K562 (cell line): Measurements from ENCODE around the gene AK4. TPM values are rescaled to one million over a fixed set of nuclear protein-coding genes. Genes with fewer than 3 reads are reported as not detected.

Experiments used
- ATAC-seq: fragments of 200-7000 bp; cut with Tn5 transposase; 3 replicates; pipeline ENCODE4 v1.9.1; 2020; ENCODE audit warnings: moderate library complexity
- BruUV-seq: library from RNA; stranded (reverse); fragments of 400-500 nt; replicated peaks from 2 replicates; lab custom pipeline; 2021; lab: Mats Ljungman, UMichigan
- CTCF ChIA-PET: fragments of 300-600 bp; formaldehyde crosslinking; extraction: SDS; loops from one replicate; lab custom pipeline; 2021; ENCODE audit warnings: low intra/inter-chr PET ratio; lab: Yijun Ruan, JAX
- POLR2A ChIA-PET: fragments of 300-600, 350-650 bp; sonication (Branson Sonifier 250); formaldehyde crosslinking; extraction: SDS; loops from one replicate; lab custom pipeline; 2021; ENCODE audit warnings: antibody characterized with exemption, inconsistent platforms; lab: Yijun Ruan, JAX
- DNase-seq, 4 experiments: peaks; one replicate each; pipeline versions ENCODE4 v3.0.0 to v3.0.0-alpha.2; 2011 to 2018; ENCODE audit warnings: low spot score in 3 of 4, mixed read lengths in 3 of 4; ENCODE audit errors: extremely low read depth in 1 of 4
- FAIRE-seq: peaks from 2 replicates; lab custom pipeline; 2011; peaks lifted over from hg19 to GRCh38; lab: Jason Lieb, UNC
- H2AFZ ChIP-seq: 2 replicates; pipeline ENCODE4 v1.6.0; 2011; ENCODE audit warnings: low read depth, low read length, control low read depth, inconsistent platforms
- H3K27ac ChIP-seq: fragments of 200-600 bp; 3 replicates; pipeline ENCODE4 v1.8.0; 2011; ENCODE audit warnings: low read depth, mild to moderate bottlenecking, control low read depth, inconsistent platforms, low read length, moderate library complexity, mixed read lengths; ENCODE audit errors: extremely low read depth
- H3K27me3 ChIP-seq, 2 experiments: fragments of 300-600 bp in 1 of 2; 2 replicates in 1 of 2; 3 replicates in 1 of 2; pipeline versions ENCODE4 v1.6.0 to v1.8.0; 2011; ENCODE audit warnings: inconsistent platforms in 2 of 2, low read length in 2 of 2, mild to moderate bottlenecking in 1 of 2, mixed read lengths in 1 of 2, moderate library complexity in 1 of 2; ENCODE audit not compliant: control insufficient read depth in 2 of 2, insufficient read depth in 2 of 2
- H3K36me3 ChIP-seq: fragments of 300-600 bp; 3 replicates; pipeline ENCODE4 v1.8.0; 2011; ENCODE audit warnings: mild to moderate bottlenecking, low read length, inconsistent platforms; ENCODE audit not compliant: control insufficient read depth, insufficient read depth
- H3K4me1 ChIP-seq, 2 experiments: fragments of 200-600 bp in 1 of 2; replicated peaks in 1 of 2; 2 replicates in 1 of 2; 3 replicates in 1 of 2; pipeline versions ENCODE4 v1.5.1 to v1.8.0; 2011; ENCODE audit warnings: inconsistent platforms in 2 of 2, low read length in 2 of 2, mild to moderate bottlenecking in 1 of 2, mixed read lengths in 1 of 2, moderate library complexity in 1 of 2; ENCODE audit not compliant: control insufficient read depth in 2 of 2, insufficient read depth in 2 of 2
- H3K4me2 ChIP-seq: 2 replicates; pipeline ENCODE4 v1.6.1; 2011; ENCODE audit warnings: low read length, control low read depth, inconsistent platforms, mixed read lengths; ENCODE audit not compliant: insufficient read depth
- H3K4me3 ChIP-seq: fragments of 200-600 bp; sonication (generic), shearing (Covaris generic); 2 replicates; pipeline ENCODE4 v1.5.1; 2016; ENCODE audit warnings: control low read depth, inconsistent platforms
- H3K79me2 ChIP-seq: fragments of 200-600 bp; 3 replicates; pipeline ENCODE4 v1.8.0; 2011; ENCODE audit warnings: low read length, inconsistent platforms; ENCODE audit not compliant: control insufficient read depth, insufficient read depth
- H3K9ac ChIP-seq, 2 experiments: 2 replicates each; pipeline versions ENCODE4 v1.6.0 to v1.6.1; 2011; ENCODE audit warnings: low read depth in 2 of 2, low read length in 2 of 2, control low read depth in 1 of 2, inconsistent platforms in 1 of 2, mild to moderate bottlenecking in 1 of 2, mixed read lengths in 1 of 2; ENCODE audit not compliant: insufficient read depth in 1 of 2
- H3K9me1 ChIP-seq: one replicate; pipeline ENCODE4 v1.6.0; 2011; ENCODE audit warnings: inconsistent platforms, mild to moderate bottlenecking, low read length, moderate library complexity; ENCODE audit not compliant: control insufficient read depth, insufficient read depth
- H3K9me3 ChIP-seq: replicated peaks from 2 replicates; pipeline ENCODE4 v1.5.1; 2011; ENCODE audit warnings: low read depth, low read length, inconsistent platforms; ENCODE audit not compliant: control insufficient read depth, insufficient read depth
- H4K20me1 ChIP-seq: replicated peaks from 2 replicates; pipeline ENCODE4 v1.6.1; 2011; ENCODE audit warnings: low read length, inconsistent platforms, mixed read lengths; ENCODE audit not compliant: control insufficient read depth, insufficient read depth
- MEIS2 ChIP-seq: fragments of 450-650 bp; IDR thresholded peaks from 2 replicates; pipeline ENCODE4 v1.6.1; 2014; ENCODE audit warnings: mild to moderate bottlenecking; ENCODE audit not compliant: partially characterized antibody
- PKNOX1 ChIP-seq: fragments of 450-650 bp; IDR thresholded peaks from 2 replicates; pipeline ENCODE4 v1.6.1; 2016
- ZNF280B ChIP-seq: fragments of 250-450 bp; sonication (Bioruptor Pico); IDR thresholded peaks from 2 replicates; pipeline ENCODE4 v1.5.1; 2021; ENCODE audit warnings: mild to moderate bottlenecking
- ZNF449 ChIP-seq: fragments of 250-450 bp; sonication (Bioruptor Pico); IDR thresholded peaks from 2 replicates; pipeline ENCODE4 v1.8.0; 2022; ENCODE audit warnings: moderate library complexity, mild to moderate bottlenecking, inconsistent platforms
- ZNF518B ChIP-seq: fragments of 250-450 bp; sonication (Bioruptor Pico); IDR thresholded peaks from 2 replicates; pipeline ENCODE4 v1.5.0; 2021; ENCODE audit warnings: mild to moderate bottlenecking, moderate library complexity
- WGBS: fragments of 100-300 bp; shearing (Covaris generic); methylation state at CpG from one replicate; pipeline ENCODE4 v1.1.6; 2016; ENCODE audit warnings: low coverage, mixed read lengths; ENCODE audit not compliant: insufficient coverage; ENCODE audit errors: missing lambda C conversion rate; 5-methylcytosine and 5-hydroxymethylcytosine counted together
- in situ Hi-C: fragments of 300-500 bp; cut with MboI; formaldehyde crosslinking; loops from 4 replicates; pipeline ENCODE4 v1.15.0; 2018; ENCODE audit warnings: inconsistent platforms, mixed read lengths
- intact Hi-C: fragments of 100-400 bp; cut with micrococcal nuclease; formaldehyde crosslinking; loops from 2 replicates; pipeline ENCODE4 v1.14.2; 2022
- polyA plus RNA-seq, 8 experiments: library from polyadenylated mRNA; depleted of rRNA in 4 of 8; stranded (reverse) in 5 of 8; unstranded in 3 of 8; fragments of >200 nt; fragmentation: Nextera tagmentation in 2 of 8; fragmentation: Illumina TruSeq in 1 of 8; extraction: Ambion mirVana in 2 of 8; extraction: Trizol in 1 of 8; gene quantifications; 2 replicates each; pipeline versions ENCODE4 v1.2.1 to v1.2.3, GENCODE V29; 2011 to 2014; ENCODE audit warnings: inconsistent platforms in 1 of 8, missing spikeins in 1 of 8
- total RNA-seq, 7 experiments: library from RNA; depleted of rRNA in 6 of 7; stranded (reverse); fragments of >200 nt in 6 of 7; fragmentation: Illumina TruSeq in 2 of 7; extraction: Trizol in 2 of 7; gene quantifications; 2 replicates each; pipeline versions ENCODE4 v1.2.1 to v1.2.3, GENCODE V29; 2011 to 2021; ENCODE audit warnings: low replicate concordance in 1 of 7

AK4 gene
- total and polyA plus RNA-seq, 9 of the 15 experiments (the other 6 are each of a cell fraction or from before 2014, with no cell fraction given): 10.4 to 96.6 (median 21.5) TPM

GRCh38 chr1:65105596-65105995 is 42.4 kb upstream of the AK4 start:
- ATAC-seq: no peak
- TF ChIP-seq PKNOX1 (peak; percentile 56), ZNF449 (CRISPR knock-in tag) (no peak), ZNF280B (CRISPR knock-in tag) (no peak), MEIS2 (peak; percentile 63), ZNF518B (CRISPR knock-in tag) (no peak)
- no peaks in the 10 kb centered on the region for H4K20me1 ChIP-seq
- no peak overlapping the region for H3K4me2 ChIP-seq
- H3K79me2 ChIP-seq: no peaks in the 10 kb centered on the region
- H3K36me3 ChIP-seq: no peaks in the 10 kb centered on the region
- H3K9ac ChIP-seq: no peak overlapping the region
- intact Hi-C loops (no loop called here), in situ Hi-C loops (no loop called here)
- H3K27ac ChIP-seq: no peak overlapping the region
- H3K9me3 ChIP-seq: no peaks in the 10 kb centered on the region; the same call in 1 of the 2 replicates
- BruUV-seq: no TSS peak
- POLR2A ChIA-PET: interaction anchor here (0.6 kb wide), 1 partner anchor 579 kb away, joined by 3 read pairs; no protein-coding TSS in a partner anchor
- H3K9me1 ChIP-seq: no peaks in the 10 kb centered on the region
- H3K27me3 ChIP-seq: no peaks in the 10 kb centered on the region; a peak in 2 of 5 replicates
- CTCF ChIA-PET: no interaction called here
- no peak for DNase-seq
- no peak overlapping the region for H2AFZ ChIP-seq
- WGBS: 12% methylated on average over 4 of the region's 4 CpGs
- H3K4me3 ChIP-seq: no peak overlapping the region
- FAIRE-seq: no peak
- no peaks in the 10 kb centered on the region; a peak in 1 of 5 replicates for H3K4me1 ChIP-seq
